GM21576 (cell line): ENCODE results near the gene PCDHA11.
"Not testable (repeated sequence)": the region's sequence is repeated elsewhere in the genome, so short reads cannot be mapped to it uniquely, and the experiment has no call there.

Experiments used
- ATAC-seq: cut with Tn5 transposase; IDR thresholded peaks from one replicate; pipeline ENCODE4 v1.9.1; 2021; ENCODE audit warnings: mild to moderate bottlenecking, moderate library complexity; ENCODE audit not compliant: unreplicated experiment

The PCDHA11 gene, protein sequence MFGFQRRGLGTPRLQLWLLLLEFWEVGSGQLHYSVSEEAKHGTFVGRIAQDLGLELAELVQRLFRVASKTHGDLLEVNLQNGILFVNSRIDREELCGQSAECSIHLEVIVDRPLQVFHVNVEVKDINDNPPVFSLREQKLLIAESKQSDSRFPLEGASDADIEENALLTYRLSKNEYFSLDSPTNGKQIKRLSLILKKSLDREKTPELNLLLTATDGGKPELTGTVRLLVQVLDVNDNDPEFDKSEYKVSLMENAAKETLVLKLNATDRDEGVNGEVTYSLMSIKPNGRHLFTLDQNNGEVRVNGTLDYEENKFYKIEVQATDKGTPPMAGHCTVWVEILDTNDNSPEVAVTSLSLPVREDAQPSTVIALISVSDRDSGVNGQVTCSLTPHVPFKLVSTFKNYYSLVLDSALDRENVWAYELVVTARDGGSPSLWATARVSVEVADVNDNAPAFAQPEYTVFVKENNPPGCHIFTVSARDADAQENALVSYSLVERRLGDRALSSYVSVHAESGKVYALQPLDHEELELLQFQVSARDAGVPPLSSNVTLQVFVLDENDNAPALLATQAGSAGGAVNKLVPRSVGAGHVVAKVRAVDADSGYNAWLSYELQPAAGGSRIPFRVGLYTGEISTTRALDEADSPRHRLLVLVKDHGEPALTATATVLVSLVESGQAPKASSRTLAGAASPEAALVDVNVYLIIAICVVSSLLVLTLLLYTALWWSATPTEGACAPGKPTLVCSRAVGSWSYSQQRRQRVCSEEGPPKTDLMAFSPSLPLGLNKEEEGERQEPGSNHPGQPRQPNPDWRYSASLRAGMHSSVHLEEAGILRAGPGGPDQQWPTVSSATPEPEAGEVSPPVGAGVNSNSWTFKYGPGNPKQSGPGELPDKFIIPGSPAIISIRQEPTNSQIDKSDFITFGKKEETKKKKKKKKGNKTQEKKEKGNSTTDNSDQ

DNA sequence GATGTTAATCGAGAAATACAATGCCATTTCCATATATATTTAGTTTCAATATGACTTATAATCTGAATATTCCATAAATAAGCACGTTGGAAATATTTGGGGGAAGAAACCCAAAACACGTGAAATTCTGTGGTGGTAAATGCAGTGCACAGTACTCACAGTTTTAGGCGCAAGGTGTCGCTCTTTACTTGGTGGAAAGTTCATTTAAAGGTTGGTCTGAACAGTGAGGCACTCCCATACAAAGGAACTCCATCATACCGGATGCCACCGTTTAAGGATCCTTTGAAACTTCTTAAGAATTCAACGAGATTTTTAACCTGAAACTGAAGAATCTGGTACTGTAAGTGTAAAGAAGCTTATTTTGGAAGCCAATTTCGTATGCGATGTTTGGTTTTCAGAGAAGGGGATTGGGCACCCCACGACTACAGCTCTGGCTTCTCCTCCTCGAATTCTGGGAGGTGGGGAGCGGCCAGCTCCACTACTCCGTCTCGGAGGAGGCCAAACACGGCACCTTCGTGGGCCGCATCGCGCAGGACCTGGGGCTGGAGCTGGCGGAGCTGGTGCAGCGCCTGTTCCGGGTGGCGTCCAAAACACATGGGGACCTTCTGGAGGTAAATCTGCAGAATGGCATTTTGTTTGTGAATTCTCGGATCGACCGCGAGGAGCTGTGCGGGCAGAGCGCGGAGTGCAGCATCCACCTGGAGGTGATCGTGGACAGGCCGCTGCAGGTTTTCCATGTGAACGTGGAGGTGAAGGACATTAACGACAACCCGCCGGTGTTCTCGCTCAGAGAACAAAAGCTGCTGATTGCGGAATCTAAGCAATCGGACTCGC is at the start of gene PCDHA11:
PCDHA11 (plus strand) TSS at position 237 of the 834 bp plus-strand sequence; CDS start at position 384, 147 bp downstream.
- ATAC-seq = no peak

DNA sequence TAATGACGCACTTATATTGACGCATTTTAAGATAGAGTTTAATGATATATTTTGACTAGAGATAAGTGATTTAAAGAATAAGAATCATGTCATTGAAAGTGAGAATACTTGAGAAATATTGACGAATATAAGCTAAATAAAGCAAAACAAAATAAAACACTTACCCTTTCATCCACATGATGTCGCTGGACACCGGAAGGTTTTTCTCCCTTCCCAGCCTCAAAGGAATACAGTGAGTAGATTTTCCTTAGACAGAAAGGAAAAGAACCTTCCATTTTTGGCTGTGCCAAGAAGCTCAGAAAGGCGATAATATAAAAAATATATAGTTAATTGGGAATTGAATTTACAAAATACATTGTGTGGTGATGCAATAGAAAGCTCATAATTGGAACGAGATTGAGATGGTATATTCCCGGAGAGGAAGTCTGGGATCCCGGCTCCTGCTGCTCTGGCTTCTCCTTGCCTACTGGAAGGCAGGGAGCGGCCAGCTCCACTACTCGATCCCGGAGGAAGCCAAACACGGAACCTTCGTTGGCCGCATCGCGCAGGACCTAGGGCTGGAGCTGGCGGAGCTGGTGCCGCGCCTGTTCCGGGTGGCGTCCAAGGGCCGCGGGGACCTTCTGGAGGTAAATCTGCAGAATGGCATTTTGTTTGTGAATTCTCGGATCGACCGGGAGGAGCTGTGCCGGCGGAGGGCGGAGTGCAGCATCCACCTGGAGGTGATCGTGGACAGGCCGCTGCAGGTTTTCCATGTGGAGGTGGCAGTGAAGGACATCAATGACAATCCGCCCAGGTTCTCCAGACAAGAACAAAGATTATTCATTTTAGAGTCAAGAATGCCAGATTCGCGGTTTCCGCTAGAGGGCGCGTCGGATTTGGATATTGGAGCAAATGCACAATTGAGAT is 47.1 kb upstream of the PCDHA11 start, which contains the start of gene PCDHA5:
PCDHA5 (plus strand) TSS at position 239 of the 906 bp plus-strand sequence.
- no peak for ATAC-seq

DNA sequence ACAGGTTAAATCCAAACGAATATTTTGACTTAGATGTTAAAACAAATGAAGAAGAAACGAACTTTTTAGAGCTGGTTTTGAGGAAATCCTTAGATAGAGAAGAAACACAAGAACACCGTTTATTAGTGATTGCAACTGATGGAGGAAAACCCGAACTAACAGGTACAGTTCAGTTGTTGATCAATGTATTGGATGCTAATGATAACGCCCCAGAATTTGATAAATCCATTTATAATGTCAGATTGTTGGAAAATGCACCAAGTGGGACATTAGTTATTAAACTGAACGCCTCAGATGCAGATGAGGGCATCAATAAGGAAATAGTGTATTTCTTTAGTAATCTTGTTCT is 46.5 kb upstream of the PCDHA11 start:
- no peak for ATAC-seq

DNA sequence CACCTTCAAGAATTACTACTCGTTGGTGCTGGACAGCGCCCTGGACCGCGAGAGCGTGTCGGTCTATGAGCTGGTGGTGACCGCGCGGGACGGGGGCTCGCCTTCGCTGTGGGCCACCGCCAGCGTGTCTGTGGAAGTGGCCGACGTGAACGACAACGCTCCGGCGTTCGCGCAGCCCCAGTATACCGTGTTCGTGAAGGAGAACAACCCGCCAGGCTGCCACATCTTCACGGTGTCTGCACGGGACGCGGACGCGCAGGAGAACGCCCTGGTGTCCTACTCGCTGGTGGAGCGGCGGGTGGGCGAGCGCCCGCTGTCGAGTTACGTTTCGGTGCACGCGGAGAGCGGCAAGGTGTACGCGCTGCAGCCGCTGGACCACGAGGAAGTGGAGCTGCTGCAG is 45.8 kb upstream of the PCDHA11 start:
- not testable (repeated sequence) for ATAC-seq

DNA sequence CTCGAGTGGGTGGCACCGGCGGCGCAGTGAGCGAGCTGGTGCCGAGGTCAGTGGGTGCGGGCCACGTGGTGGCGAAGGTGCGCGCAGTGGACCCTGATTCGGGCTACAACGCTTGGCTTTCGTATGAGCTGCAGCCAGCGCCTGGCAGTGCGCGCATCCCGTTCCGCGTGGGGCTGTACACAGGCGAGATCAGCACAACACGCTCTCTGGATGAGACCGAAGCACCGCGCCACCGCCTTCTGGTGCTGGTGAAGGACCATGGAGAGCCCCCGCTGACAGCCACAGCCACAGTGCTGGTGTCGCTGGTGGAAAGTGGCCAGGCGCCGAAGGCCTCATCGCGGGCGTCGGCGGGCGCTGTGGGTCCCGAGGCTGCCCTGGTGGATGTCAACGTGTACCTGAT is 45.3 kb upstream of the PCDHA11 start:
- ATAC-seq = no peak

DNA sequence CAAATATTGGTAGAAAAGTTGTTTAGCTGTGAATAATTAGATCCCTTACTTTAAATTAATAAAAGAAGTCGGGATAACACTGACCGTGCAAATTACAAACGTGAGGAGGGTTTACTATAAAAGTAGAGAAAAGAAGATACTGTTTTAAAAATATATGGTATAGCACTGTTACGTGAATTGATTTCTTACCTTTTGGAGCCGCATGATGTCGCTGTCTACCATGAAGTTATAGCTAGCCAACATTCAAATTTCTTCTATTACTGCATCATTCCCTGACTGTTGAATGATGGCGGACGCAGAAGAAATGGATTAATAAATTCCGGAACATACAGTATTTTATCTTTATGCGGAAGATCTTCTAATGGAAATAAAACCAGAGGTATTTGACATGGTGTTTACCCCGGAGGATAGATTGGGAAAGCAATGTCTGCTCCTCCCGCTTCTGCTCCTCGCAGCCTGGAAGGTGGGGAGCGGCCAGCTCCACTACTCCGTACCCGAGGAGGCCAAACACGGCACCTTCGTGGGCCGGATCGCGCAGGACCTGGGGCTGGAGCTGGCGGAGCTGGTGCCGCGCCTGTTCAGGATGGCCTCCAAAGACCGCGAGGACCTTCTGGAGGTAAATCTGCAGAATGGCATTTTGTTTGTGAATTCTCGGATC is 40.9 kb upstream of the PCDHA11 start, which contains the start of gene PCDHA6:
PCDHA6 (plus strand) TSS at position 257 of the 658 bp plus-strand sequence; CDS start at position 389, 132 bp downstream.
- ATAC-seq = no peak

DNA sequence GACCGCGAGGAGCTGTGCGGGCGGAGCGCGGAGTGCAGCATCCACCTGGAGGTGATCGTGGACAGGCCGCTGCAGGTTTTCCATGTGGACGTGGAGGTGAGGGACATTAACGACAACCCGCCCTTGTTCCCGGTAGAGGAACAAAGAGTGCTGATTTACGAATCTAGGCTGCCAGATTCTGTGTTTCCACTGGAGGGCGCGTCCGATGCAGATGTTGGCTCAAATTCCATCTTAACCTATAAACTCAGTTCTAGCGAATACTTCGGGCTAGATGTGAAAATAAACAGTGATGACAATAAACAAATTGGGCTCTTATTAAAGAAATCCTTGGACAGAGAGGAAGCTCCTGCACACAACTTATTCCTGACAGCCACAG is 40.4 kb upstream of the PCDHA11 start:
- no peak for ATAC-seq

DNA sequence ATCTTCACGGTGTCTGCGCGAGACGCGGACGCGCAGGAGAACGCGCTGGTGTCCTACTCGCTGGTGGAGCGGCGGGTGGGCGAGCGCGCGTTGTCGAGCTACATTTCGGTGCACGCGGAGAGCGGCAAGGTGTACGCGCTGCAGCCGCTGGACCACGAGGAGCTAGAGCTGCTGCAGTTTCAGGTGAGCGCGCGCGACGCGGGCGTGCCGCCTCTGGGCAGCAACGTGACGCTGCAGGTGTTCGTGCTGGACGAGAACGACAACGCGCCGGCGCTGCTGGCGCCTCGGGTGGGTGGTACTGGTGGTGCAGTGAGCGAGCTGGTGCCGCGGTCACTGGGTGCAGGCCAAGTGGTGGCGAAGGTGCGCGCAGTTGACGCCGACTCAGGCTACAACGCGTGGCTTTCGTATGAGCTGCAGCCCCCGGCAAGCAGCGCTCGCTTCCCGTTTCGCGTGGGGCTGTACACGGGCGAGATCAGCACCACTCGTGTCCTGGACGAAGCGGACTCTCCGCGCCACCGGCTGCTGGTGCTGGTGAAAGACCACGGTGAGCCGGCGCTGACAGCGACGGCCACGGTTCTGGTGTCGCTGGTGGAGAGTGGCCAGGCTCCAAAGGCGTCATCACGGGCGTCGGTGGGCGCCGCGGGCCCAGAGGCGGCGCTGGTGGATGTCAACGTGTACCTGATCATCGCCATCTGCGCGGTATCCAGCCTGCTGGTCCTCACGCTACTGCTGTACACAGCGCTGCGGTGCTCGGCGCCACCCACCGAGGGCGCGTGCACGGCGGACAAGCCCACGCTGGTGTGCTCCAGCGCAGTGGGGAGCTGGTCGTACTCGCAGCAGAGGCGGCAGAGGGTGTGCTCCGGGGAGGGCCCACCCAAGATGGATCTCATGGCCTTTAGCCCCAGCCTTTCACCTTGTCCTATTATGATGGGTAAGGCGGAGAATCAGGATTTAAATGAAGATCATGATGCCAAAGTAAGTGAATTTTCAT is 39.0 kb upstream of the PCDHA11 start:
- not testable (repeated sequence) for ATAC-seq

DNA sequence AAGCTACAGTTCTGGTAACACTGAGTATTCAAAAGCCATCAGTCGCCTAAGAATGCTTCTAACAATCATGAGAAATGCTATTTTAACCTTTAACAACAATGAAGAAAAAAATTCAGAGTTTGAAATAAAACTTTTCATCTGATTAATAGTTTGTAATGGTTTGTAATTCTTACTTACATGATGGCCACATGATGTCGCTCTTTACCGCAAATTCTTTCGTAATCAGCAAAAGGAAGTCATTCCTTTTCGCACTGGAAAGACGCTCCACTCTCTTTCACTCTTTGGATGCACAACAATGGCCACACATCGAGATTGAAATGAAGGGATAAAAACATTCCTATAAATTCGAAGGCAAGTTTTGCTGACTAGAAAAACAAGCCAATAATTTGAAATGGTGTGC is 34.8 kb upstream of the PCDHA11 start, which contains the start of gene PCDHA7:
PCDHA7 (plus strand) TSS at position 277 of the 400 bp plus-strand sequence; CDS start at position 392, 115 bp downstream.
- ATAC-seq = no peak

DNA sequence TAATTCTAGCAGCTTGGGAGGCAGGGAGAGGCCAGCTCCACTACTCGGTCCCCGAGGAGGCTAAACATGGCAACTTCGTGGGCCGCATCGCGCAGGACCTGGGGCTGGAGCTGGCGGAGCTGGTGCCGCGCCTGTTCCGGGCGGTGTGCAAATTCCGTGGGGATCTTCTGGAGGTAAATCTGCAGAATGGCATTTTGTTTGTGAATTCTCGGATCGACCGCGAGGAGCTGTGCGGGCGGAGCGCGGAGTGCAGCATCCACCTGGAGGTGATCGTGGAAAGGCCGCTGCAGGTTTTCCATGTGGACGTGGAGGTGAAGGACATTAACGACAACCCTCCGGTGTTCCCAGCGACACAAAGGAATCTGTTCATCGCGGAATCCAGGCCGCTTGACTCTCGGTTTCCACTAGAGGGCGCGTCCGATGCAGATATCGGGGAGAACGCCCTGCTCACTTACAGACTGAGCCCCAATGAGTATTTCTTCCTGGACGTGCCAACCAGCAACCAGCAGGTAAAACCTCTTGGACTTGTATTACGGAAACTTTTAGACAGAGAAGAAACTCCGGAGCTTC is 34.2 kb upstream of the PCDHA11 start:
- ATAC-seq = not testable (repeated sequence)

DNA sequence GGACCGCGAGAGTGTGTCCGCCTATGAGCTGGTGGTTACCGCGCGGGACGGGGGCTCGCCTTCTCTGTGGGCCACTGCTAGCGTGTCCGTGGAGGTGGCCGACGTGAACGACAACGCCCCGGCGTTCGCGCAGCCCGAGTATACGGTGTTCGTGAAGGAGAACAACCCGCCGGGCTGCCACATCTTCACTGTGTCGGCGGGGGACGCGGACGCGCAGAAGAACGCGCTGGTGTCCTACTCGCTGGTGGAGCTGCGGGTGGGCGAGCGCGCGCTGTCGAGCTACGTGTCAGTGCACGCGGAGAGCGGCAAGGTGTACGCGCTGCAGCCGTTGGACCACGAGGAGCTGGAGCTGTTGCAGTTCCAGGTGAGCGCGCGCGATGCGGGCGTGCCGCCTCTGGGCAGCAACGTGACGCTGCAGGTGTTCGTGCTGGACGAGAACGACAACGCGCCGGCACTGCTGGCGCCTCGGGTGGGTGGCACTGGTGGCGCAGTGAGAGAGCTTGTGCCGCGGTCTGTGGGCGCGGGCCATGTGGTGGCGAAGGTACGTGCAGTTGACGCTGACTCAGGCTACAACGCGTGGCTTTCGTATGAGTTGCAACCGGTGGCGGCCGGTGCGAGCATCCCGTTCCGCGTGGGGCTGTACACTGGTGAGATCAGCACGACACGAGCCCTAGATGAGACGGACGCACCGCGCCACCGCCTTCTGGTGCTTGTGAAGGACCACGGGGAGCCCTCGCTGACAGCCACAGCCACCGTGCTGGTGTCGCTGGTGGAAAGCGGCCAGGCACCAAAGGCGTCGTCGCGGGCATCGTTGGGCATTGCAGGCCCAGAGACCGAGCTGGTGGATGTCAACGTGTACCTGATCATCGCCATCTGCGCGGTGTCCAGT is 32.9 kb upstream of the PCDHA11 start:
- ATAC-seq = no peak

DNA sequence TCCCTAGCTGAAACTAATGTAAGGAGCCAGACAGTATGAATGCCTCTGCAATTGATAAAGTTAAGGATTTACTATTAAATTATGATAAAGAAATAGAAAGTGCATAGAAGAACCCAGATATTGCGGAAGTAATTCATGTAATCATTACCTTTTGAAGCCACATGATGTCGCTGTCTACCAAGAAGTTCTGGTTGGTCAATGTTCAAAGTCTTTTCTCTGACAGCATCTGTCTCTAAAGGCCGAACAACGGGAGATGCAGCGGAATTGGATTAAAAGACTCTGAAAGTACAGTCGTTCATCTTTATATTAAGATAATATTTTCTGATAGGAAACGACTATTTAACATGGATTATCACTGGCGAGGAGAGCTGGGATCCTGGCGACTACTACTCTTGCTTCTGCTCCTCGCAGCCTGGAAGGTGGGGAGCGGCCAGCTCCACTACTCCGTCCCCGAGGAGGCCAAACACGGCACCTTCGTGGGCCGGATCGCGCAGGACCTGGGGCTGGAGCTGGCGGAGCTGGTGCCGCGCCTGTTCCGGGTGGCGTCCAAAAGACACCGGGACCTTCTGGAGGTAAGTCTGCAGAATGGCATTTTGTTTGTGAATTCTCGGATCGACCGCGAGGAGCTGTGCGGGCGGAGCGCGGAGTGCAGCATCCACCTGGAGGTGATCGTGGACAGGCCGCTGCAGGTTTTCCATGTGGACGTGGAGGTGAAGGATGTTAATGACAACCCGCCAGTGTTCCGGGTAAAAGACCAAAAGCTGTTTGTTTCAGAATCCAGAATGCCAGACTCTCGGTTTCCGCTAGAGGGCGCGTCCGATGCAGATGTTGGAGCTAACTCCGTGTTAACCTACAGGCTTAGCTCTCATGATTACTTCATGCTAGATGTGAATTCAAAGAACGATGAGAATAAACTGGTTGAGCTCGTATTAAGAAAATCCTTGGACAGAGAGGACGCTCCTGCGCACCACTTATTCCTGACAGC is 27.5 kb upstream of the PCDHA11 start, which contains the start of gene PCDHA8:
PCDHA8 (plus strand) TSS at position 210 of the 985 bp plus-strand sequence; CDS start at position 345, 135 bp downstream.
- no peak for ATAC-seq

DNA sequence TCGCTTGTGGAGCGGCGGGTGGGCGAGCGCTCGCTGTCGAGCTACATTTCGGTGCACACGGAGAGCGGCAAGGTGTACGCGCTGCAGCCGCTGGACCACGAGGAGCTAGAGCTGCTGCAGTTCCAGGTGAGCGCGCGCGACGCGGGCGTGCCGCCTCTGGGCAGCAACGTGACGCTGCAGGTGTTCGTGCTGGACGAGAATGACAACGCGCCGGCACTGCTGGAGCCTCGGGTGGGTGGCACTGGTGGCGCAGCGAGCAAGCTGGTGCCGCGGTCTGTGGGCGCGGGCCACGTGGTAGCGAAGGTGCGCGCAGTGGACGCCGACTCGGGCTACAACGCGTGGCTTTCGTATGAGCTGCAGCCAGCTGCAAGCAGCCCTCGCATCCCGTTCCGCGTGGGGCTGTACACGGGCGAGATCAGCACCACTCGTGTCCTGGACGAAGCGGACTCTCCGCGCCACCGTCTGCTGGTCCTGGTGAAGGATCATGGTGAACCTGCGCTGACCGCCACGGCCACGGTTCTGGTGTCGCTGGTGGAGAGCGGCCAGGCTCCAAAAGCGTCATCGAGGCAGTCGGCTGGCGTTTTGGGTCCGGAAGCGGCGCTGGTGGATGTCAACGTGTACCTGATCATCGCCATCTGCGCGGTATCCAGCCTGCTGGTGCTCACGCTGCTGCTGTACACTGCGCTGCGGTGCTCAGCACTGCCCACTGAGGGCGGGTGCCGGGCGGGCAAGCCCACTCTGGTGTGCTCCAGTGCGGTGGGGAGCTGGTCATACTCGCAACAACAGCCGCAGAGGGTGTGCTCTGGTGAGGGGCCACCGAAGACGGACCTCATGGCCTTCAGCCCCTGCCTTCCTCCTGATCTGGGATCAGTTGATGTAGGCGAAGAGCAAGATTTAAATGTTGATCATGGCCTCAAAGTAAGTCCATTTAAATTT is 25.7 kb upstream of the PCDHA11 start:
- no peak for ATAC-seq
